ENCODE data around the gene ADD1.
"Not testable (repeated sequence)": the region's sequence is repeated elsewhere in the genome, so short reads cannot be mapped to it uniquely, and the experiment has no call there.

Gene ADD1

GRCh38 chr4:2948895-2949781, 105.5 kb downstream of the ADD1 start:
- no peak for DNase-seq

DNA sequence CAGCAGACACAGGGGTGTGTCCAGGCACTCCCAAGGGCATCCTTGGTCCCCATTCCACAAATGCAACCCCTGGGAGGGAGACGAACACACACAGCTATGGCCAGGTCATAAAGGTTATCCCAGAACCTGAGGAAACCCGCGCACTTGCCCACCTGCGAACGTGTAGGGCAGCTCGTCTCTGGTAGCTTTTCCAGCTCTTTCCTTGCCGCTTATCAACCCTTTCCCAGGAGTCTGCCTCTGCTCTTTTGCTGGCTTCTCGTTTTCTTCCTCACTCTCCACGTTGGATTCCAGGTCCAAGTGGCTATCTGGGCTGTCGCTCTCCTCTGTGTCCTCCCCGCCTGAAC, 106.1 kb downstream of the ADD1 start:
- no peak for DNase-seq

- no peak for DNase-seq
Observed at GRCh38 chr4:2950221-2950989, 106.8 kb downstream of the ADD1 start.

- no peak for DNase-seq
Observed at GRCh38 chr4:2953496-2953895, 109.9 kb downstream of the ADD1 start.

GRCh38 chr4:2954358-2955185, 110.9 kb downstream of the ADD1 start:
- peak; percentile 45 to 55 for DNase-seq

DNA sequence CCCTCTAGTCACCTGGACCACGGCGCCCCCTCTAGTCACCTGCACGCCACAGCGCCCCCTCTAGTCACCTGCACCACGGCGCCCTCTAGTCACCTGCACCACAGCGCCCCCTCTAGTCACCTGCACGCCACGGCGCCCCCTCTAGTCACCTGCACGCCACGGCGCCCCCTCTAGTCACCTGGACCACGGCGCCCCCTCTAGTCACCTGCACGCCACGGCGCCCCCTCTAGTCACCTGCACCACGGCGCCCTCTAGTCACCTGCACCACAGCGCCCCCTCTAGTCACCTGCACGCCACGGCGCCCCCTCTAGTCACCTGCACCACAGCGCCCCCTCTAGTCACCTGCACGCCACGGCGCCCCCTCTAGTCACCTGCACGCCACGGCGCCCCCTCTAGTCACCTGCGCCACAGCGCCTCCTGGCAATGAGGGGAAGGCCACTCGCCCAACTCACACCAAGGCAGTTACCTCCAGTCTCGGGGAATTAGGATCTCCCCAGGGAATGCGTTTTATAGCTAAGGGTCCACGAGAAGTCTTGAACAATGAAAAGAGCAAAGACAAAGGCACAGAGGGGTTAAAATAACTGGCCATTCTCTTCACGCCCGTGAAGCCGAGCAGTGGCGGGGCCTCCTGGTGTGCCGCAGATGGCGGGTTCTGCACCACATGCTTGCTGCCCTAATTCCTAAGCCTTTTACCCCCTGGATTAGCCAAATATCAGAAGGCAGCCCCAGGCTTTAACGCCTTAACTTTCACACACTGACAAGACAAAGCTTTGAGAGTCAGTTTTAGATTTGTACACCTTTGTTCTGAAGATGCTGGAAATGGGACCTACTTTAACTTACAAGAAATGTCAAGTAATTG, 111.8 kb downstream of the ADD1 start:
- not testable (repeated sequence) for DNase-seq

GRCh38 chr4:2958446-2958845, 114.8 kb downstream of the ADD1 start:
- DNase-seq, result no peak

DNA sequence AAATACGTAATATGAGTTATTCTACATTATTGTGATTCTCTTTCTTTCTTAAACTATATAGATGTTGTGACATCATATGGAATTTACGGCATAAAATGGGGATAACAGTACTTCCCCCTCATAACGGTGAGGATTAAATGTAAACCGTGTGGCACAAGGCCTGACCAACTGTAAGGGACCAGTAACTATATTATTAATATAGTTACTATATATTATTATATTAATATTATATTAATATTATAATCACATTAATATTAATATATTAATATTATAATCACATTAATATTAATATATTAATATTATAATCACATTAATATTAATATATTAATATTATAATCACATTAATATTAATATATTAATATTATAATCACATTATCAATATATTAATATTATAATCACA, 116.8 kb downstream of the ADD1 start:
- DNase-seq, result not testable (repeated sequence)

DNA sequence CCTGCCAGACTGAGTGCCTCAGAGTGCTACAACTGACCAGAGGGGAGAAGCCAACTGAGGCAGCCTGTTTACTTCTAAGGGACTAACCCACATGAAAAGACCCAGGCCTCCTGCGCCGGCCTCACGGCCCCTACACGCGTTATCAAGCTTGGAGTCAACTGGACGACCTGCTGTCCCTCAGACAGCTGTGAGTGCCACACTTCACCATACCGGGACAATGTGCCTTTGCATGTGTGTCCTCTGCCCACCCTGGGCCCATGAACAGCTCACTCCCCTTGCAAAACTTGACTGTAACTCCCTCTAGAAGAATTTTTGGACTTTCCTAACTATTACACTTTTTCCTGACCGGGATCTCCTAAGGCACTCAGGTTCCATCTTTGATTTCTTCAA, 117.8 kb downstream of the ADD1 start:
- peak in 1 of 2 donors; percentile 7 for DNase-seq

GRCh38 chr4:2961811-2962441, 118.3 kb downstream of the ADD1 start:
- peak in 1 of 2 donors; percentile 33 for DNase-seq

- DNase-seq, result no peak
Observed at GRCh38 chr4:2962614-2963174, 119.0 kb downstream of the ADD1 start.

DNA sequence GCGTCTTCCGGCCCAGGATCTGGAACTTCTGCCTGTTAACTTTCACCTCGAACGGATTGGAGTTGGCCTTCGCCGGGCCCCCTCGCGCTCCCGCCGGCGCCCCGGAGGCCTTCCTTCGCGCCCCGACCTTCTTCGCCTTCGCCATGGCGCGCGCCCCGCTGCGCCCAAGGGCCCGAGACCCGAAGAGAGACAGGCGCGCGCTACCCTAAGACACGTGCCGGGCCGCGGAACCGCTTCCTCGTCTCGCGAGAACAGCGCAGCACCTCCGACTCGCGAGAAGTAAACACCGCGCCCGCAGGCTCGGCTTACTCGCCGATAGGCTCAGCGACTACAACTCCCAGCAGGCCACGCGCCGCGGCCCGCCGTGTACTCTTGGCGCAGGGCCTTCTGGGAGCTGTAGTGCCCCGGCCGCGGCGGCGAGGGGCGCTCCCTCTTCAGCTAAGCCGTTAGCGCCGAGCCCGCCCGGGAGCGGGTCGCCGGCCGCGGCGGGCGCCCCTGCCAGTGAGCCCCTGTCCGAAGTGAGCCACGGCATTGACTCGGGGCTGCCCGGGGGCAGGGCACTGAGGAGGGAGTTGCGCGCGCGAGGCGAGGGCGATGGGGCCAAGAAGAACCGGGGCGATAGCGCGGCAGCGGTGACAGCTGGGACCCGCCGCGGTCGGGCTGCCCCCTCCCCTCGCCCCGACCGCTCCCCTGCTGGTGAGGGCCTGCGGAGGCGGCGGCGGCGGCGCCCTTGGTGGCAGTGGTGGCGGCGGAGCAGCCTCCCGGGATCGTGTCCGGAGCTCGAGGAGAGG, 119.7 kb downstream of the ADD1 start, which contains the start of the genes GRK4 and NOP14:
Gene GRK4 (plus strand): TSS at position 397 of the 791 bp plus-strand sequence. CDS start 500 bp downstream, outside the sequence.
Gene NOP14 (minus strand): TSS at position 232 of the 791 bp plus-strand sequence. CDS start 87 bp downstream, at position 145.
- DNase-seq, result peak; percentile 98

- no peak for DNase-seq
Observed at GRCh38 chr4:2963966-2964471, 120.4 kb downstream of the ADD1 start.

DNA sequence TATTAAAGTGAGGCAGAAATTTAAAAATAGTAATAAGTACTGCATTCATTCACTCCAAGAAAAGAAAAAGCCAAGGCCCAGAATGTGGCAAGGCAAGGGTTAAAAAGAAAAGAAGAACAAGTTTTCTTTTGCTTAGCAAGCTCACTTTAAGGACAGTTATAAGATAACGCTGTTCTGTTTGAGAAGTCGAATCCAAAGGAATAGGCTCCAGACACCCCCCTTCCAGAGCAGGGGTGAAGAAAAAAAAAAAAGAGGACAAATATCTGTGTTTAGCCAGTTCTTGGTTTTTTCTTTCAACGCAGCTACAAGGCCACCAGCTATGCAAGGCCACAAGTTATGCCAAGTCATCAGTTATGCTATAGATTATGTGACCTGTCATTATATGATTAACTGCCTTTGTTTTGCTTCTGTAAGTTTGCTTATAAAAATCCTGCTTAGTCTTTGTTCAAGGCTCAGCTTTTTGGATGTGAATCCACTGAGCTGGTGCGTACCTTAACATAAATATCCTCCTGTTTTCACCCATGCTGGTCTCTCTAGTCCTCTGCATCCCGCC, 121.1 kb downstream of the ADD1 start:
- no peak for DNase-seq

GRCh38 chr4:2965262-2965661, 121.6 kb downstream of the ADD1 start:
- DNase-seq, result no peak

- no peak for DNase-seq
Observed at GRCh38 chr4:2968381-2968780, 124.7 kb downstream of the ADD1 start.

DNA sequence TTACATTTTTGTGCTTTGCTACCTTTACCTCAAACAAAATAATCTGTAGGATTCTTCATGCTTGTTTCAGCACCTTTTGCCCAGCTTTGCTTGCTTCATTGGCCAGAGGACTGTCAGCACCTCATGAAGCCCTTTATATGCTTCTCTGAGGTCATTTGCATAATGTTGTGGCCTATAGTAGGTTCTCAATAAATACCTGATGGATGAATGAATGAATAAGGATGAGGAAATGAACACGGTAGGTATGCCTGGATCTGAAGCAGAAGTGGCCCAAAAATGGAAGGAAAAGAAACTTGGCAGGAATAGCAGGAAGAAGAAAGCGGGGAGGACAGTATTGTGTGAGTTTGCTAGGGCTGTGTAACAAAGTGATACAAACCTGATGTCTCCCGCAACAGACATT, 127.6 kb downstream of the ADD1 start:
- no peak for DNase-seq

DNA sequence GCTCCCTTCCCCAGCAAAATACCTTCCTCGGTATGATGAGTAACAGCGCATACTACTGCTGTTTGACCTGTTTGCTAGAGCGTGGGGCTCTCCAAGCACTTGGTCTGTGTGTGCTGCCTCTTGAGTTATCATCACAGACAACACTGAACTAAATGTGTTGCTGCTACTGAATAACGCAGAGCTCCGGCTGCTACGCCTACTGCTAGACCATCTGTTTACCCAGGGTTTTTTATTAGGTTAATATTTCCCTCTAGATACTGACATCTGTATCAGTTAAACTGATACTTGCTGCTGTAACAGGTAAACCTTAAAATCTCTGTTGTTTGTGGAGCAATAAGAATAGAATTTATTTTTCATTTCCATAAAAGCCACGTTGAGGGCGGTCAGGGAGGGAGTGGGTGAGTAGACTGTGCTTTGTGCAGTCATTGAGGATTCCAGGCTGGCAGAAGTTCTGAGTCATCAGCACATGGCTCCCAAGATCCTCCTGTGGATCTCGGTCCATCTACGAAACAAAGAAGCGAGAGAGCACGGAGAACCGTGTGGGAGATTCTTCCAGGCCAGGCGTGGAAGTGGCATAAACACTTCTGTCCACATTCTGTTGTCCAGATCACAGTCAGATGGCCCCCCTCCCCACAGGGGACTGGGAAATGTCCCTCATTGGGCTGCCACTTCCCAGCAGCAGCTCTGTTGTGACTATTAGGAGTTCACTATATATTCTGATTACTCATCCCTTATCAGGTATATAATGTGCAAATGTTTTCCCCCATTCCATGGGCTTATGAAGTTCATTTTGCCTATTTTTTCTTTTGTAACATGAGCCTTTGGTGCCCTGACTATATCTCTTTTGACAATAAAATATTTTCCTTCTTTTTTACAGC, 133.8 kb downstream of the ADD1 start:
- no peak for DNase-seq
